Gastrocnemius medialis (tissue), 4 donors: ENCODE results near the gene ICE1. TPM values are rescaled to one million over a fixed set of nuclear protein-coding genes. Genes with fewer than 3 reads are reported as not detected.

Experiments
- ATAC-seq, 2 donors: fragments of 150-250 bp; one replicate each; pipeline ENCODE4 v1.9.1; 2016
- DNase-seq, 2 donors: peaks; one replicate each; pipeline ENCODE4 v3.0.0-alpha.2; 2019
- H3K27ac ChIP-seq, 4 donors: fragments of 200-600 bp; sonication (generic); 1 replicate in 1 of 4; 2 replicates in 3 of 4; pipeline ENCODE4 v1.5.1; 2016 to 2018; ENCODE audit warnings: mild to moderate bottlenecking in 2 of 4, moderate library complexity in 1 of 4
- H3K27me3 ChIP-seq, 3 donors: fragments of 200-600 bp; sonication (generic) in 2 of 3; 1 replicate in 1 of 3; 2 replicates in 2 of 3; pipeline versions ENCODE4 v1.5.1 to v1.6.0; 2016 to 2019; ENCODE audit warnings: mild to moderate bottlenecking in 1 of 3, moderate library complexity in 1 of 3
- H3K36me3 ChIP-seq, 2 donors: fragments of 200-600 bp; sonication (generic) in 1 of 2; one replicate each; pipeline ENCODE4 v1.5.1; 2017 to 2018
- H3K4me1 ChIP-seq, 2 donors: fragments of 200-600 bp; sonication (generic) in 1 of 2; one replicate each; pipeline ENCODE4 v1.5.1; 2016 to 2017; ENCODE audit warnings: mild to moderate bottlenecking in 2 of 2
- H3K4me3 ChIP-seq, 4 donors: fragments of 200-600 bp; sonication (generic) in 3 of 4; 1 replicate in 1 of 4; 2 replicates in 3 of 4; pipeline ENCODE4 v1.5.1; 2016 to 2019; ENCODE audit warnings: mild to moderate bottlenecking in 2 of 4
- H3K9me3 ChIP-seq, 3 donors: fragments of 200-600 bp; sonication (generic) in 2 of 3; 1 replicate in 1 of 3; 2 replicates in 2 of 3; pipeline ENCODE4 v1.5.1; 2016 to 2019
- CTCF ChIP-seq, 5 experiments: fragments of 450-650 bp in 3 of 5; fragments of 200-600 bp in 2 of 5; sonication (generic) in 2 of 5; IDR thresholded peaks in 4 of 5; conservative IDR thresholded peaks in 1 of 5; 1 replicate in 4 of 5; 2 replicates in 1 of 5; pipeline ENCODE4 v1.5.1; 2016 to 2019; ENCODE audit warnings: antibody characterized with exemption in 5 of 5, mild to moderate bottlenecking in 3 of 5, moderate library complexity in 3 of 5
- POLR2A ChIP-seq, 2 donors: fragments of 450-650 bp; IDR thresholded peaks; one replicate each; pipeline ENCODE4 v1.6.1; 2017; ENCODE audit warnings: antibody characterized with exemption in 2 of 2, mild to moderate bottlenecking in 2 of 2, moderate library complexity in 2 of 2
- in situ Hi-C, 4 donors: fragments of 200-750 bp; cut with MboI; loops; one replicate each; pipeline versions ENCODE4 v1.15.0 to v1.8.0; 2017; ENCODE audit warnings: low sequenced_read_pairs in 4 of 4
- intact Hi-C: fragments of 100-400 bp; cut with DNase I; formaldehyde crosslinking; loops from one replicate; pipeline ENCODE4 v1.15.1; 2023; ENCODE audit warnings: low total_unique reads
- total RNA-seq, 4 donors: library from RNA; depleted of rRNA; stranded (reverse); fragments of >200 nt; gene quantifications; one replicate each; pipeline versions ENCODE4 v1.1.0 to v1.2.3, GENCODE V29; 2016

Gene ICE1
- total RNA-seq, 4 donors from 2014 or later, result 24.9 to 34.7 (median 32.7) TPM

GRCh38 chr5:5461012-5461411 lies 38.5 kb downstream of the ICE1 start:
- no peaks in the 10 kb centered on the region for H3K4me1 ChIP-seq
- intact Hi-C loops (no loop called here), in situ Hi-C loops (no loop called here)
- no peak overlapping the region for H3K27ac ChIP-seq
- no peaks in the 10 kb centered on the region for H3K27me3 ChIP-seq
- H3K9me3 ChIP-seq, result no peaks in the 10 kb centered on the region
- peaks cover 8 to 100% of the 10 kb centered on the region in 2 donors for H3K36me3 ChIP-seq
- TF ChIP-seq POLR2A (IDR thresholded peaks at IDR 0.05) (no peak), CTCF (IDR thresholded peaks at IDR 0.05 in 4 of 5, conservative IDR thresholded peaks at IDR 0.05 in 1 of 5) (no peak)
- H3K4me3 ChIP-seq, result no peak overlapping the region
- no peak for DNase-seq
- ATAC-seq, result no peak

GRCh38 chr5:5464036-5464715 lies 41.7 kb downstream of the ICE1 start:
- in situ Hi-C loops (no loop called here), intact Hi-C loops (no loop called here)
- H3K27me3 ChIP-seq, result no peaks in the 10 kb centered on the region
- DNase-seq, result no peak
- H3K27ac ChIP-seq, result no peak overlapping the region
- ATAC-seq, result no peak
- no peak overlapping the region for H3K4me3 ChIP-seq
- H3K36me3 ChIP-seq, result peaks cover 3 to 90% of the 10 kb centered on the region in 2 donors
- TF ChIP-seq CTCF (IDR thresholded peaks at IDR 0.05 in 4 of 5, conservative IDR thresholded peaks at IDR 0.05 in 1 of 5) (no peak), POLR2A (IDR thresholded peaks at IDR 0.05) (no peak)
- H3K9me3 ChIP-seq, result no peaks in the 10 kb centered on the region
- no peaks in the 10 kb centered on the region for H3K4me1 ChIP-seq

- Histone ChIP-seq H3K9me3 (no peaks in the 10 kb centered on the region), H3K27me3 (no peaks in the 10 kb centered on the region), H3K36me3 (peaks cover 0 to 70% of the 10 kb centered on the region in 2 donors), H3K4me3 (no peak overlapping the region), H3K27ac (no peak overlapping the region), H3K4me1 (no peaks in the 10 kb centered on the region)
- intact Hi-C loops (no loop called here), in situ Hi-C loops (no loop called here)
- ATAC-seq (no peak), DNase-seq (no peak)
- no peak for TF ChIP-seq CTCF (IDR thresholded peaks at IDR 0.05 in 4 of 5, conservative IDR thresholded peaks at IDR 0.05 in 1 of 5)
- no peak for TF ChIP-seq POLR2A (IDR thresholded peaks at IDR 0.05)
Observed at GRCh38 chr5:5466227-5466626, 43.8 kb downstream of the ICE1 start.

GRCh38 chr5:5467737-5468136 lies 45.3 kb downstream of the ICE1 start:
- H3K27ac ChIP-seq, result no peak overlapping the region
- DNase-seq (no peak), ATAC-seq (peak in 1 of 2 donors; percentile 44)
- H3K36me3 ChIP-seq, result peaks cover 0 to 54% of the 10 kb centered on the region in 2 donors
- no peaks in the 10 kb centered on the region for H3K27me3 ChIP-seq
- H3K4me1 ChIP-seq, result no peaks in the 10 kb centered on the region
- intact Hi-C loops (no loop called here), in situ Hi-C loops (no loop called here)
- H3K4me3 ChIP-seq, result no peak overlapping the region
- TF ChIP-seq CTCF (IDR thresholded peaks at IDR 0.05 in 4 of 5, conservative IDR thresholded peaks at IDR 0.05 in 1 of 5) (no peak), POLR2A (IDR thresholded peaks at IDR 0.05) (no peak)
- no peaks in the 10 kb centered on the region for H3K9me3 ChIP-seq

- in situ Hi-C loops, result no loop called here
- no peak for ATAC-seq
Observed at GRCh38 chr5:5470933-5471332, 48.5 kb downstream of the ICE1 start.

More at GRCh38 chr5:5470933-5471332, 48.5 kb downstream of the ICE1 start:
- Histone ChIP-seq H3K27ac (no peak overlapping the region), H3K4me1 (no peaks in the 10 kb centered on the region), H3K4me3 (no peak overlapping the region), H3K36me3 (peaks cover 0 to 32% of the 10 kb centered on the region in 2 donors), H3K27me3 (no peaks in the 10 kb centered on the region), H3K9me3 (no peaks in the 10 kb centered on the region)
- DNase-seq, result no peak
- intact Hi-C loops, result loop anchor here (10.0 kb wide), 1 partner anchor 1924 kb away; the partner anchor contains the start of gene ADCY2
- no peak for TF ChIP-seq CTCF (IDR thresholded peaks at IDR 0.05 in 4 of 5, conservative IDR thresholded peaks at IDR 0.05 in 1 of 5)
